GM08714 (cell line): ENCODE measurements around the gene C2orf72.
"Not testable (repeated sequence)": the region's sequence is repeated elsewhere in the genome, so short reads cannot be mapped to it uniquely, and the experiment has no call there.

Experiments used
- H3K4me3 ChIP-seq: fragments of 200-500 bp; sonication (Bioruptor generic); 2 replicates; pipeline ENCODE4 v1.5.1; 2014; ENCODE audit warnings: mild to moderate bottlenecking, low read length, inconsistent platforms
- ZNF274 ChIP-seq: IDR thresholded peaks from 2 replicates; pipeline ENCODE4 v1.6.1; 2012; ENCODE audit warnings: mild to moderate bottlenecking, low read depth, low read length

C2orf72 gene

GRCh38 chr2:231008131-231008530, 29.2 kb upstream of the C2orf72 start:
- no peak for TF ChIP-seq ZNF274

GRCh38 chr2:231009236-231009919, 27.9 kb upstream of the C2orf72 start:
- H3K4me3 ChIP-seq, result no peak overlapping the region
- TF ChIP-seq ZNF274, result no peak

More at GRCh38 chr2:231008131-231008530, 29.2 kb upstream of the C2orf72 start:
- no peak overlapping the region for H3K4me3 ChIP-seq

- no peak for TF ChIP-seq ZNF274
- H3K4me3 ChIP-seq, result no peak overlapping the region
Measured at GRCh38 chr2:231010201-231010730, 27.1 kb upstream of the C2orf72 start.

GRCh38 chr2:231011526-231011925, 25.8 kb upstream of the C2orf72 start:
- TF ChIP-seq ZNF274, result no peak

GRCh38 chr2:231012463-231012862, 24.9 kb upstream of the C2orf72 start:
- TF ChIP-seq ZNF274, result no peak
- no peak overlapping the region for H3K4me3 ChIP-seq

More at GRCh38 chr2:231011526-231011925, 25.8 kb upstream of the C2orf72 start:
- H3K4me3 ChIP-seq, result no peak overlapping the region

GRCh38 chr2:231013820-231014219, 23.5 kb upstream of the C2orf72 start:
- no peak for TF ChIP-seq ZNF274
- no peak overlapping the region for H3K4me3 ChIP-seq

GRCh38 chr2:231015478-231015877, 21.8 kb upstream of the C2orf72 start:
- TF ChIP-seq ZNF274, result no peak
- H3K4me3 ChIP-seq, result no peak overlapping the region

GRCh38 chr2:231015926-231016325, 21.4 kb upstream of the C2orf72 start:
- TF ChIP-seq ZNF274, result no peak
- no peak overlapping the region for H3K4me3 ChIP-seq

GRCh38 chr2:231016566-231017230, 20.6 kb upstream of the C2orf72 start:
- H3K4me3 ChIP-seq, result no peak overlapping the region
- TF ChIP-seq ZNF274, result no peak

GRCh38 chr2:231017231-231017598, 20.1 kb upstream of the C2orf72 start:
- no peak for TF ChIP-seq ZNF274

GRCh38 chr2:231018184-231018583, 19.1 kb upstream of the C2orf72 start:
- no peak overlapping the region for H3K4me3 ChIP-seq
- no peak for TF ChIP-seq ZNF274

More at GRCh38 chr2:231017231-231017598, 20.1 kb upstream of the C2orf72 start:
- no peak overlapping the region for H3K4me3 ChIP-seq

- H3K4me3 ChIP-seq, result not testable (repeated sequence)
Measured at GRCh38 chr2:231025059-231025458, 12.3 kb upstream of the C2orf72 start.

- TF ChIP-seq ZNF274, result no peak
- H3K4me3 ChIP-seq, result no peak overlapping the region
Measured at GRCh38 chr2:231028889-231029288, 8.4 kb upstream of the C2orf72 start.

- no peak for TF ChIP-seq ZNF274
- H3K4me3 ChIP-seq, result no peak overlapping the region
Measured at GRCh38 chr2:231029563-231029962, 7.8 kb upstream of the C2orf72 start.

- no peak overlapping the region for H3K4me3 ChIP-seq
- no peak for TF ChIP-seq ZNF274
Measured at GRCh38 chr2:231030725-231031124, 6.6 kb upstream of the C2orf72 start.
